Fibroblast of skin of right quadriceps (primary cell): Measurements from ENCODE around the gene TAS2R42.

Experiments
- DNase-seq: peaks from one replicate; pipeline ENCODE4 v3.0.0-alpha.2; 2013

Gene TAS2R42

DNA sequence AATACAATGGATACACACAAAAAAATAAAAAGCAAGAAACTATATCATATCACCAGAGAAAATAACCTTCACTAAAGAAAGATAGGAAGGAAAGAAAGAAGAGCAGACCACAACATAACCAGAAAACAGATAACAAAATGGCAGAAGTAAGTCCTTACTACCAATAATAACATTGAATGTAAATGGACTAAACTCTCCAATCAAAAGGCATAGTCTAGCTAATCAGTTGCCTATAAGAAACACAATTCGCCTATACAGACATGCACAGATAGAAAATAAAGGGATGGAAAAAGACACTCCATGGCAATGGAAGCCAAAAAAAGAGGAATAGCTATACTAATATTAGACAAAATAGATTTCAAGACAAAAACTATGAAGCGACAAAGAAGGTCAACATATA lies 43.4 kb downstream of the TAS2R42 start:
- no peak for DNase-seq

DNA sequence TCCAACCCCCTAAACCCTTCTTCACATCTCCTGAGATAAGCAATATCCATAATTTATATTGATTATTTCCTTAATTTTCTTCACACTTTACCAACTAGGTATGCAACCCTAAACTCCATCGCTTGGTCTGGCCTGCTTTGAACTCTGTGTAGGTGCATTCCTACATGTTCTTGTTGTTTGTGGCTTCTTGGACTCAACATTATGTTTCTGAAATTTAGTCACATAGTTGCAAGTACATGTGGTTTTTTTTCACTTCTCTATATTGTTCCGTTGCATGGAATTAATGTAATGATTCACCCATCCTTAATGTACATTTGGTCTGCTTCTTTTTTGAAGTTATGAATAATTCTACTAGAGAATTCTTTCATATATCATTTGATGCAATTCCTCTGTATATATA lies 50.7 kb downstream of the TAS2R42 start:
- DNase-seq = no peak
